Central memory CD4-positive, alpha-beta T cell (primary cell): ENCODE data around the gene MYO1A.
"Not testable (repeated sequence)": the region's sequence is repeated elsewhere in the genome, so short reads cannot be mapped to it uniquely, and the experiment has no call there.

Experiments used
- DNase-seq: peaks from one replicate; pipeline ENCODE4 v3.0.0; 2022

MYO1A gene

DNA sequence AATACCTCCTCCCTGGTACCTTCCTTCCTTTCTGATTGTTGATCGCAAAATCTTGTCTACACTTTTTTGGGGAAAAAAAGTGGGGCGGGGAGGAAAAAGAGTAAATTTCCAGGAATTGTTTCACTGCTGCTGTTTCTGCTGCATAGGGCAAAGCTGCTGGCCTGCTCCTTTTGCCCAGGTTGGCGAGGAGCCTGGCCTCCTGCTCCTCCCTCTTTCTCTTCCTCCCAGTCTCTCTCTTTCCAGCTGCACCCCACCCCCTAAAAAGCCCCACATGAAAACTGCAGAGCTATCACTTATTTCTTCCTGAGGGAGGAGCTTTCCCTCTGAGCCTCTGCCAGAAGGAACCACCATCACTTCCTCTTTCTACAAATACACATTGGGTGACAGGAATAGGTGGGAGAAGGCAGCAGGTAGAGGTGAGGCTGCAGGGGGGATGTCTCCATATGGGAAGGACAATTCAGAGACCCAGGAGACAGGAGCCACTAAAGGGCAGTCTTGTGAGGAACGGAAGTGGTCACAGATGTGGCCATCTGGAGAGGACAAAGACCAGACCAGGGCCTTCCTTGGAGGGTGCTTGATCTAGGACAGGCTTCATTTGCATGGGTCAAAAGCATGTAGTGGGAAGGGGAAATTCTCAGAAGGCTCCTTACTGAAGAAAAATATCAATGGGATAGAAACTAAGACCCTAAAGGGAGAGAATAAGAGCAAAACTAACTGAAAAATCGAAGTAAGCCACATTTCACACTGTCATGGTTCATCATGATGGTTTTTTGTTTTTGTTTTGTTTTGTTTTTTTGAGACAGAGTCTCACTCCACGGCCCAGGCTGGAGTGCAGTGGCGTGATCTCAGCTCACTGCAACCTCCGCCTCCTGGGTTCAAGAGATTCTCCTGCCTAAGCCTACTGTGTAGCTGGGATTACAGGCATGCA is 58.3 kb downstream of the MYO1A start:
- no peak for DNase-seq

DNA sequence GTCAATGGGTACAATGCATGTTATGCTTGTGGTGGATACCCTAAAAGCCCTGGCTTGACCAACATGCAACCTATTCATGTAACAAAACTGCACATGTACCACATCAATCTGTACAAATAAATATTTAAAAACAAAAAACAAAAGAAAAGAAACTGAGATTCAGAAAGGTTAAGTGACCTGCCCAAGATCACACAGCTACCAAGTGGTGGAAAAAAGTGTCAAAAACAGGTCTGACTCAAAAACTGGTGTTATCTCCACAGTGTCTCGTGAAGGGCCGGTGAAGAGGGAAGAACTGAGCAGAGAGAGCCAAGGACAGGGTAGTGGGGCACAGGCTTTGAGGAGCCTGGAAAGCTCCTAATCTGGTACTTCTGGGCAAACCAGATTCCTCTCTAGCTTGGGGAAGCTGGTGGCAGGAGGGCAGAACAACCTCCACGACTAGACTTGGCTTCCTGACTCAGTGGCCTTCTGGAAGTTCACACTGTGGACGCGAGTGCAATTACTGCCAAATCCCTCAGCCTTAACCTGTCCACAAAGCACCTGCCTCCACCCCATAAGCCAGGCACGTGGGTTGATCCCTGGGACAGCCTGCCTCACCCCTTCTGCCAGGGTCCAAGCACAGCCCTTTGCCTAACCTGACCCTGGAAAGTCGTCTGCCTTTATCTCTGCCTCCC is 59.1 kb downstream of the MYO1A start:
- no peak for DNase-seq

DNA sequence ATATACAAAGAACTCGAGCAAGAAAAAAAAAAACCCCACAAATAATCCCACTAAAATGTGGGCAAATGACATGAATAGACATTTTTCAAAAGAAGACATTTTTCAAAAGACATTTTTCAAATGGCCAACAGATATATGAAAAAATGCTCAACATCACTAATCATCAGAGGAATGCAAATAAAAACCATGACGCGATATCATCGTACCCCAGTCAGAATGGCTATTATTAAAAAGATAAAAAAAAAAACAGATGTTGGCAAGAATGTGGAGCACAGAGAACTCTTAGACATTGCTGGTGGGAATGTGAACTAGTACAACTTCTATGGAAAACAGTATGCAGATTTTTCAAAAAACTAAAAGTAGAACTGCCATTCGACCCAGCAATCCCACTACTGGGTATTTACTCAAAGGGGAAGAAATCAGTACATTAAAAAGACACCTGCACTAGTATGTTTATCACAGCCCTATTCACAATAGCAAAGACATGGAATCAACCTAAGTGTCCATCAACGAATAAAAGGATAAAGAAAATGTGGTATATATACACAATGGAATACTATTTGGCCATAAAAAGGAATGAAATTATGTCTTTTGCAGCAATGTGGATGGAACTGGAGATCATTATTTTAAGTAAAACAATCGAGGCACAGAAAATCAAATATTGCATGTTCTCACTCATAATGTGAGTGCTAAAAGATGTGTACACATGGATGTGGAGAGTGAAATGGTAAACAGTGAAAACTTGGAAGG is 59.9 kb downstream of the MYO1A start:
- no peak for DNase-seq

DNA sequence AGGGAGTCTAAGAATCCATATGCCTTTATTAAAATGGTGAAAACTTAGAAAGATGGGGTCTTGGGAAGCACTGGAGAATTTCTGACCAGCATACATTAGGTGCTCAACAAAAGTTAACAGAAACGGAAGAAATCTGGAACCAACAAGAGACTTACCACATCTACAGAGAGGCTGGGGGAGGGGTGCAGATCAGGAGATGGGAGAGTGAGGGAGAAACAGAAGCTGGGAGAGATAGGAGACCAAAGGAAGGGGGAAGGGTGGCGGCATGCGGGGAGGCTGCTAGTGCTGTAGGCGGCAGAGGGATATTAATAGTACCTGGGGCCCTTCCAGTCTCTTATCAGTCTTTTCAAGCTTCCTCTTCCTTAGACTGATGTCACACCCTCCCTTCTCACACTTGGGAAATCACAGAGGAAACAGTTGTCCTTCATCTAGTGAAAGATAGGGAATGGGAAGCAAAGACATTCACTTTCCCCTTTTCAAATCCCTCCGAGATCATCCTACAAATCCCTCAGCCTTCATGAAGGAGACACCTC is 61.7 kb downstream of the MYO1A start:
- DNase-seq = no peak

DNA sequence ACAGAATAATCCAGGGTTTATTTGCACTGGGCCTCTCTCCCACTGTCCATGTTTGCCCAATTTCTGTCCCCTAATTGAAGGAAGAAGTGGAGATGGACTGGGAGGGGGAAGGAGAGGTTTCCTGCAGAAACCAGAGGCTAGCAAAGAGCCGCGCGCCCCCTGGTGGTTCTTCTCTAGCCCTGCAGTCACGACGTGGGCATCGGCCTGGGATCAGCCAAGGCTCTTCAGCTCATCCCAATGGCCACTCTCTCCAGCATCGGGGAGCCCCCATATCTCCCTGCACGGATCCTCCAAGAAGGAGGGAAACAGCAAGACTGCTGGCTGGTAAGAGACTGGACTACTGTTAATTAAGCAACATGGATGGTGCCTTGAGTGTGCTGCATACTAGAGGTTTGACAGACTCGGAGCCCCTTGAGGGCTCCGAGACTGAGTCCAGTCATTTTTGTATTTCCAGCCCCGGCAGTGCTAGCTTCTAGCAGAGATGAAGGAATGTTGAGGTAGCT is 62.3 kb downstream of the MYO1A start:
- DNase-seq = peak; percentile 59

DNA sequence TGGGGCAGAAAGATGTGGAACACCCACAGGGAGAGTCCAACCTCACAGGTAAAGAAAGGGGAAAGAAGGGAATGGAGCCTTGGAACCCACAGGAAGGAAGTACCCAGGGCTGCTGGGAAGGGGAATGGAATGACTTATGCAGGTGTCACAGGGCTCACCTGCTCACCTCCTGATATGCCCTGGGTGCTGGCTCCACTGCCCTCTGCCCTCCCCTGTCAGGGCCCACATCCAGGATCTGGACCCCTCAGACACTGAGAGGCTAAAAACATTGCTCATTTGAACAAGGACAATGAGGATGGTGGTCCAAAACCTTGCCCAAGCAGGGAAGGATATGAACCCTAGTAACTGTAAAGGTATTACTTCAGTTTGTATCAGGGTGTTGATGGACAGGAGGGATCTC is 62.9 kb downstream of the MYO1A start:
- no peak for DNase-seq

DNA sequence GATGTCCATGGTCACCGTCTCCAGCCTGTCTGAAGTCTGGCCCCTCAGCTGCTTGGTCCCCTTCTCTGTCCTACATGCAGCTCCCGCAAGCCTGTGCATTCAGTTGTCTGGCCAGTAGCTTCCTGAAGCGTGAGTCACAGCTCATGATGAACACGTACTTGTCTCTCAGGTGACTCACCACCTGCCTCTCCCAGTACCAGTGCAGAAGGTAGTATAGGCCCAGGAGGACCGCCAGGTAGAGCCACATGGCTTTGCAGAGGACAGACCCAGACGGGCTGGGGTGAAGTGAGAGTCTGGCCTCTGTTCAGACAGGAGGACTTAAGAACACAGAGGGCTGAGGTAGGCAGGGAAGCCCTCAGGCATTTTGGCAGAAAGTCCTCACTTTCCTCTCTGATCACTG is 64.2 kb downstream of the MYO1A start:
- DNase-seq = not testable (repeated sequence)

DNA sequence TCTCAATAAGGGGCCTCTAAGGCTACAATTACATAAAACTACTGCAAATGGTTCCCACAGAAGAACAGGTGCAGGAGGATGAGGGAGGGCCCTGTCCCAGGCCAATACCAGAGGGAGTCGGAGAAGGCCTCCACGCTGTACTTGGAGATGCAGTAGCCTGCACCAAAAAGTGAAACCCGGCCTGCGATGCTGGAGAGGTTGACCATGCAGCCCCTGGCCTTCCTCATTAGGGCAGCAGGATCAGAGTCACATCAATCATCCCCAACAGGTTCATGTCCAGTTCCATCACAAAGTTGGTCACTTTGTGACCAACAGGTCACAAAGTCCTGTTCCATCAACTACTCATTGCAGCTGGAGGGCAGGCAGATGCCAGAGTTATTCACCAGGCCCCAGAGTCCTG is 66.5 kb downstream of the MYO1A start:
- no peak for DNase-seq

DNA sequence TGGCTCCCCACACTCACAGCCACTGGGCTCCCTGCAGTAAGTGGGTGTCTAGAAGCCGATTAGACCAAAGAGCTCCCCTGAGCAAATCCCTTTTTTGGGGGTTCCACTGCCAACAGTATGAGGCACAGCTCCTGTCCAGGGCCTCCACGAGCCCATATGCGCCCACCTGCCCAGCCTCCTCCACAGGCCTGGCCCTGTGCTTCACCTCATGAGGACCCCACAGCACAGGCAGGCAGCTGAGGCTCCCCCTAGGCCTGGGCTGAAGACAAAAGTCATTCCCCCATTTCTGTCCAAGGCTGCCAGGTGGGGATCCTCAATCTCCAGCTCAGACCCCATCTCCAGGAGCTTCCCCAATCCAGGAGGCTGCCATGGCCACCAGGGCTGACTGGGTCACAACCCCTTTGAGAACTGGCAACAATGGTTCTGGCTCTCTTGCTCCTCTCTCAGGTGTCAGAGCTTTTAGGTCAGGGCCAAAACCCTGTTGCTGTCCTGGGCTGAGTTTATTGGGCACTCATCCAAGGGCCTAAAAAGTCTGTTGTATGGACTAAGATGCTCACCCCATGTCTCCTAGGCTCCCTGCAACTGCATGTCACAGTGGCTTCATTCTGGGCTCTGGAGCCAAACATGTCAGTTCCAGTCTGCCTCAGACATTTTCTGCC is 67.2 kb downstream of the MYO1A start:
- not testable (repeated sequence) for DNase-seq

DNA sequence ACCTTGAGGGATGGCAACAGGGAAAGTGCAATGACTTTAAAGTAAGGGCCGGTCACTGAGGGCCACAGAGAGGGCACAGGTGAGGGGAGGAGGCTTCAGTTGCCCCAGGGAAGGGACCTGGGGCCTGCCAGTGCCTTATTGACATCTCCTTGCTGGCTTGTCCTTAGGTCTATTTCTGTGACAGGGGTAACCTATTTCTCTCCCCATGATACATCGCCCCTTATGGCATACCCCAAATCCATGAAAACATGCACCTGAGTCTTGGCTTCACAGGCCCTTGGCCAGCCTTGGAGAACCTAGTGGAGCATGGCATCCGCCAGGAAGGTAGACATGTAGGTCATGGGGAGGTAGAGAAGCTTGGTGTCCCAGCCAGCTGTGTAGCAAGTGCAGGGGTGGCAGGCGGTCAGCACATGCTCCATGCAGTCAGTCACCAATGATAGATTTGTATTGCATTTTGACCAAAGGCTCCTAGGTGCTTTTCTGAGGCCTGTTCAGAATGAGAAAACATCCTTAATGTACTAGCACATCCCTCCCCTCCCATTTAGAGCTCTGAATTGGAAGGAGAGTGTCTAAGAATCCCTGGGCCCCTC is 68.9 kb downstream of the MYO1A start:
- no peak for DNase-seq

DNA sequence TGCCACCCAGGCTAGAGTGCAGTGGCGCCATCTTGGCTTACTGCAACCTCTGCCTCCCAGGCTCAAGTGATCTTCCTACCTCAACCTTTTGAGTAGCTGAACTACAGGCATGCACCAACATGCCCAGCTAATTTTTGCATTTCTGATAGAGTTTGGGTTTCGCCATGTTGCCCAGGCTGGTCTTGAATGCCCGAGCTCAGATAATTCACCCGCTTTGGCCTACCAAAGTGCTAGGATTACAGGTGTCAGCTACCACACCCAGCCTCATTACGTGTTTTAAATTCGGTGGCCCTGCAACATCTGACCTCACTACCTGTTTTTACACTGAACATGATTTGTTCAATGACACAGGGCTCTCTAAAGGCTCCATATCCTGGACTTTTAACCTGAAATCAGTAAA is 69.7 kb downstream of the MYO1A start:
- DNase-seq = no peak

DNA sequence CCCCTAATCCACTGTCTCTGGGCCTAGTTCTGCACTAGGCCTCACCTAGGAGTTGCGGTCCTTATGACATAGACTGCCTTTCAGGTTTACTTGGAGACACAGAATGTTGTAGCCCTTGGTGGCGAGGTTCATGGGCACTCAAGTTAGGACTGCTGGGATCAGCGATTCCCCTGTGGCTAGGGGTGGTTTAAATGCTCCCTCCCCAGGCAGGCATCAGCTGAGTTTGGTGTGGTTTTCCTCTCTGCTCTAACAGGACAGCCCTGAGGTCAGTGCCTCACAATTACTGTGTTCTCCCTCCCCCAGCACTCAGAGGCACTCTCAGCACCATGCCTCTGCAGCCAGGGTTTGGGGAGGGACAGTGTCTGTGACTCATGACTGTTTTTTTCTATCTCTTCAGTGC is 70.3 kb downstream of the MYO1A start:
- DNase-seq = no peak
